Fibroblast of pulmonary artery (primary cell): ENCODE measurements around the gene MCM3AP.

Experiments used
- DNase-seq: peaks from one replicate; pipeline ENCODE4 v3.0.0-alpha.2; 2010; ENCODE audit warnings: low read depth
- H3K4me3 ChIP-seq: replicated peaks from 2 replicates; pipeline ENCODE4 v1.5.1; 2011; ENCODE audit warnings: low read depth, mild to moderate bottlenecking, control low read depth, low read length, moderate library complexity
- TF ChIP-seq, protein P1 (sequence below): IDR thresholded peaks from 2 replicates; pipeline ENCODE4 v1.5.1; 2011; ENCODE audit warnings: mild to moderate bottlenecking, control low read depth, low read length, inconsistent platforms; ENCODE audit errors: missing control alignments

Gene MCM3AP

DNA sequence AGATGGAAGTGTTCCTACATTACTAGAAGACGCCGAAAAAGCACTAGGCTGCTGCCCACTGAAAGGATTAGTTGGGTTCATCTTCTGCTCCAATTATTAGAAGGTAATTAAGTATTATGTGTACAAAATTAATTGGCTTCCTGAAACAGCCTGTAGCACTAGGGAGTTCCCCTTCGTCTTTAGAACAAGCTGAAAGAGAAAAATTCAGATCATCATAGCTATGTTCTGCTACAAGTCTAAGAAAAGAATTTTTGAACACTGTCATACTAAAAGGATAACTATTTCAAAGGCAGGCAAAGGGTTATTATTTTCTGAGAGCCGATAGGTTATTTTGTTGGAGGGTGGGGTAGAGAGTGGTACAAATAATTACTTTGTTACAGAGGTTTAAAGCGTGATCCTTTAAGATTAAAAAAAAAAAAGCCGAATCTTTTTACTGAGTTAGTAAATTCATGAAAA lies at the start of gene MCM3AP:
TSS of gene MCM3AP (minus strand) at position 406 of the 456 bp plus-strand sequence. CDS start at position 81, 325 bp downstream.
- no peak for DNase-seq
- TF ChIP-seq, protein P1, sequence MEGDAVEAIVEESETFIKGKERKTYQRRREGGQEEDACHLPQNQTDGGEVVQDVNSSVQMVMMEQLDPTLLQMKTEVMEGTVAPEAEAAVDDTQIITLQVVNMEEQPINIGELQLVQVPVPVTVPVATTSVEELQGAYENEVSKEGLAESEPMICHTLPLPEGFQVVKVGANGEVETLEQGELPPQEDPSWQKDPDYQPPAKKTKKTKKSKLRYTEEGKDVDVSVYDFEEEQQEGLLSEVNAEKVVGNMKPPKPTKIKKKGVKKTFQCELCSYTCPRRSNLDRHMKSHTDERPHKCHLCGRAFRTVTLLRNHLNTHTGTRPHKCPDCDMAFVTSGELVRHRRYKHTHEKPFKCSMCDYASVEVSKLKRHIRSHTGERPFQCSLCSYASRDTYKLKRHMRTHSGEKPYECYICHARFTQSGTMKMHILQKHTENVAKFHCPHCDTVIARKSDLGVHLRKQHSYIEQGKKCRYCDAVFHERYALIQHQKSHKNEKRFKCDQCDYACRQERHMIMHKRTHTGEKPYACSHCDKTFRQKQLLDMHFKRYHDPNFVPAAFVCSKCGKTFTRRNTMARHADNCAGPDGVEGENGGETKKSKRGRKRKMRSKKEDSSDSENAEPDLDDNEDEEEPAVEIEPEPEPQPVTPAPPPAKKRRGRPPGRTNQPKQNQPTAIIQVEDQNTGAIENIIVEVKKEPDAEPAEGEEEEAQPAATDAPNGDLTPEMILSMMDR, result no peak
- H3K4me3 ChIP-seq, result peak within 1 kb of the TSS; percentile 87

GRCh38 chr21:46334351-46335140 lies 49.1 kb upstream of the MCM3AP start:
- DNase-seq, result no peak
- TF ChIP-seq, protein P1, result no peak
- H3K4me3 ChIP-seq, result no peak overlapping the region

GRCh38 chr21:46329796-46330195 lies 44.4 kb upstream of the MCM3AP start:
- TF ChIP-seq, protein P1, result no peak
- no peak overlapping the region for H3K4me3 ChIP-seq
- DNase-seq, result no peak

DNA sequence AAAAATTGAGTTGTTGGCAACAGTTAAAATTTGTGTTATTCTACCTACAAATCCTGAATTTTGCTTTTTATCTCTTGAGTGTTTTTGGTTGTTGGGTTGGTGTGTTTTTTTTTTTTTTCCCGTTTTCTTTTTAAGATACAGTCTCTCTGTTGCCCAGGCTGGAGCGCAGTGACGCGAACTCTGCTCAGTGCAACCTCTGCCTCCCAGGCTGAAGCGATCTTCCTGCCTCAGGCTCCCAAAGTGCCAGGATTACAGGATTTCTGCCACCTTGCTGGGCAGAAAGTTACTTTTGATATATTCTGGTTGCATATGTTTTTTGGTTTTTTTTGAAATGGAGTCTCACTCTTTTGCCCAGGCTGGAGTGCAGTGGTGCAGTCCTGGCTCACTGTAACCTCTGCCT lies 42.7 kb upstream of the MCM3AP start:
- DNase-seq, result no peak
- TF ChIP-seq, protein P1, result no peak
- H3K4me3 ChIP-seq, result no peak overlapping the region

GRCh38 chr21:46327711-46328110 lies 42.3 kb upstream of the MCM3AP start:
- H3K4me3 ChIP-seq, result no peak overlapping the region
- no peak for DNase-seq
- TF ChIP-seq, protein P1, result no peak

- DNase-seq, result no peak
- H3K4me3 ChIP-seq, result no peak overlapping the region
- TF ChIP-seq, protein P1, result no peak
Observed at GRCh38 chr21:46326110-46326703, 40.8 kb upstream of the MCM3AP start.
